H7 (cell line): ENCODE data around the gene ABCD3. TPM values are rescaled to one million over a fixed set of nuclear protein-coding genes. Genes with fewer than 3 reads are reported as not detected.
A peak's percentile ranks its signal among the peaks of the same experiment; 100 is the strongest.
"Not testable (repeated sequence)": the region's sequence is repeated elsewhere in the genome, so short reads cannot be mapped to it uniquely, and the experiment has no call there.

Source experiments
- DNase-seq: peaks from one replicate; pipeline ENCODE4 v3.0.0; 2012
- H3K27me3 ChIP-seq: 2 replicates; pipeline ENCODE4 v1.6.0; 2011; ENCODE audit warnings: mild to moderate bottlenecking, low read length; ENCODE audit not compliant: control insufficient read depth, insufficient read depth
- H3K36me3 ChIP-seq: replicated peaks from 2 replicates; pipeline ENCODE4 v1.5.1; 2011; ENCODE audit warnings: low read length; ENCODE audit not compliant: control insufficient read depth, insufficient read depth
- H3K4me3 ChIP-seq: 2 replicates; pipeline ENCODE4 v1.5.1; 2011; ENCODE audit warnings: low read depth, mild to moderate bottlenecking, control low read depth, low read length, moderate library complexity; ENCODE audit not compliant: insufficient read depth
- total RNA-seq: library from RNA; depleted of rRNA; stranded (reverse); fragments of >200 nt; shearing (Covaris generic); gene quantifications from 2 replicates; pipeline ENCODE4 v1.2.3, GENCODE V29; 2014; rRNA removed

ABCD3 gene
- 32.1 and 34.5 TPM in 2 replicates for total RNA-seq

GRCh38 chr1:94417978-94418663 is at the start of gene ABCD3:
Gene ABCD3, plus strand, starts transcription at chr1:94418389. Its CDS starts 90 bp downstream, at chr1:94418479.
- peak; percentile 91 for DNase-seq
- peak within 1 kb of the TSS; percentile 95 for H3K4me3 ChIP-seq
- H3K27me3 ChIP-seq: peaks cover 5% of the 10 kb centered on the region
- H3K36me3 ChIP-seq: no peaks in the 10 kb centered on the region

- H3K27me3 ChIP-seq, H3K4me3 ChIP-seq, H3K36me3 ChIP-seq, DNase-seq: not testable (repeated sequence)
These were observed 45.4 kb upstream of the ABCD3 start for GRCh38 chr1:94372771-94373170.

GRCh38 chr1:94373311-94373710 is 44.9 kb upstream of the ABCD3 start:
- not testable (repeated sequence) for H3K4me3 ChIP-seq

GRCh38 chr1:94375666-94376065 is 42.5 kb upstream of the ABCD3 start:
- H3K4me3 ChIP-seq, DNase-seq, H3K27me3 ChIP-seq, H3K36me3 ChIP-seq: not testable (repeated sequence)

More at GRCh38 chr1:94373311-94373710, 44.9 kb upstream of the ABCD3 start:
- H3K27me3 ChIP-seq, H3K36me3 ChIP-seq, DNase-seq: not testable (repeated sequence)

GRCh38 chr1:94378493-94378892 is 39.7 kb upstream of the ABCD3 start:
- not testable (repeated sequence) for H3K27me3 ChIP-seq, H3K4me3 ChIP-seq, H3K36me3 ChIP-seq, DNase-seq

- DNase-seq: no peak
- H3K36me3 ChIP-seq: no peaks in the 10 kb centered on the region
- no peaks in the 10 kb centered on the region for H3K27me3 ChIP-seq
- no peak overlapping the region for H3K4me3 ChIP-seq
These were observed 38.6 kb upstream of the ABCD3 start for GRCh38 chr1:94379615-94380014.

GRCh38 chr1:94382201-94382600 is 36.0 kb upstream of the ABCD3 start:
- Histone ChIP-seq H3K27me3 (no peaks in the 10 kb centered on the region), H3K36me3 (no peaks in the 10 kb centered on the region)

GRCh38 chr1:94383966-94384408 is 34.2 kb upstream of the ABCD3 start:
- DNase-seq: no peak
- Histone ChIP-seq H3K4me3 (no peak overlapping the region), H3K27me3 (no peaks in the 10 kb centered on the region), H3K36me3 (no peaks in the 10 kb centered on the region)

More at GRCh38 chr1:94382201-94382600, 36.0 kb upstream of the ABCD3 start:
- no peak overlapping the region for H3K4me3 ChIP-seq
- DNase-seq: no peak

GRCh38 chr1:94384485-94385265 is 33.5 kb upstream of the ABCD3 start:
- Histone ChIP-seq H3K4me3 (no peak overlapping the region), H3K27me3 (no peaks in the 10 kb centered on the region), H3K36me3 (no peaks in the 10 kb centered on the region)
- DNase-seq: no peak

GRCh38 chr1:94385308-94385929 is 32.8 kb upstream of the ABCD3 start:
- Histone ChIP-seq H3K36me3 (no peaks in the 10 kb centered on the region), H3K4me3 (no peak overlapping the region), H3K27me3 (no peaks in the 10 kb centered on the region)
- no peak for DNase-seq

- Histone ChIP-seq H3K36me3 (no peaks in the 10 kb centered on the region), H3K4me3 (no peak overlapping the region), H3K27me3 (no peaks in the 10 kb centered on the region)
- no peak for DNase-seq
These were observed 28.9 kb upstream of the ABCD3 start for GRCh38 chr1:94389298-94389697.

- DNase-seq: no peak
- Histone ChIP-seq H3K36me3 (no peaks in the 10 kb centered on the region), H3K27me3 (no peaks in the 10 kb centered on the region), H3K4me3 (no peak overlapping the region)
These were observed 23.9 kb upstream of the ABCD3 start for GRCh38 chr1:94394247-94394646.

GRCh38 chr1:94395231-94395630 is 23.0 kb upstream of the ABCD3 start:
- H3K36me3 ChIP-seq: no peaks in the 10 kb centered on the region
- H3K27me3 ChIP-seq: no peaks in the 10 kb centered on the region
- no peak overlapping the region for H3K4me3 ChIP-seq
- no peak for DNase-seq

- DNase-seq: no peak
- Histone ChIP-seq H3K36me3 (no peaks in the 10 kb centered on the region), H3K4me3 (no peak overlapping the region), H3K27me3 (no peaks in the 10 kb centered on the region)
These were observed 22.4 kb upstream of the ABCD3 start for GRCh38 chr1:94395748-94396309.
